T47D (cell line): ENCODE measurements around the gene CACNA1S.

ENCODE experiments used
- DNase-seq, 2 experiments: peaks; one replicate each; pipeline versions ENCODE4 v3.0.0 to v3.0.0-alpha.2; 2011 to 2012; ENCODE audit warnings: low read depth in 1 of 2, low spot score in 1 of 2
- JUND ChIP-seq: IDR thresholded peaks from 2 replicates; pipeline ENCODE4 v1.6.1; 2012; ENCODE audit warnings: low read depth
- in situ Hi-C: cut with HindIII; loops from 2 replicates; pipeline ENCODE4 v1.10.0; 2016; ENCODE audit warnings: low sequenced_read_pairs, low pct_unique_long_range_greater_than_20kb

CACNA1S gene

GRCh38 chr1:200990114-200990513 is 122.1 kb downstream of the CACNA1S start:
- no peak for DNase-seq
- TF ChIP-seq JUND, result no peak
- in situ Hi-C loops, result no loop called here
